Retinal pigment epithelial cell (primary cell): ENCODE measurements around the gene FBXL19.

Source experiments
- DNase-seq: peaks from one replicate; pipeline ENCODE4 v3.0.0-alpha.2; 2010; ENCODE audit warnings: low read depth
- H3K4me3 ChIP-seq: 2 replicates; pipeline ENCODE4 v1.5.1; 2011; ENCODE audit warnings: mild to moderate bottlenecking, low read length, control low read depth, moderate library complexity
- CTCF ChIP-seq: conservative IDR thresholded peaks from 2 replicates; pipeline ENCODE4 v1.5.1; 2011; ENCODE audit warnings: low read depth, low read length, control low read depth, inconsistent platforms

Gene FBXL19

GRCh38 chr16:30892670-30893416, 30.5 kb upstream of the FBXL19 start:
- TF ChIP-seq CTCF = no peak
- DNase-seq = no peak
- peak overlapping the region; percentile 80 for H3K4me3 ChIP-seq

- DNase-seq = no peak
- peak overlapping the region; percentile 80 for H3K4me3 ChIP-seq
- TF ChIP-seq CTCF = no peak
Measured at GRCh38 chr16:30893417-30893743, 30.0 kb upstream of the FBXL19 start.

GRCh38 chr16:30893744-30894539, 29.4 kb upstream of the FBXL19 start, which contains the start of gene BCL7C:
TSS of gene BCL7C (minus strand) at chr16:30894077. CDS start at chr16:30893944, 133 bp downstream.
- H3K4me3 ChIP-seq = peak within 1 kb of the TSS; percentile 80
- DNase-seq = peak; percentile 42
- TF ChIP-seq CTCF = peak; percentile 38

GRCh38 chr16:30894540-30895368, 28.6 kb upstream of the FBXL19 start:
- peak overlapping the region; percentile 48 for H3K4me3 ChIP-seq

GRCh38 chr16:30895627-30896260, 27.6 kb upstream of the FBXL19 start:
- no peak for TF ChIP-seq CTCF
- no peak for DNase-seq
- H3K4me3 ChIP-seq = no peak overlapping the region

More at GRCh38 chr16:30894540-30895368, 28.6 kb upstream of the FBXL19 start:
- no peak for TF ChIP-seq CTCF
- no peak for DNase-seq

GRCh38 chr16:30896261-30896888, 27.0 kb upstream of the FBXL19 start, which contains the start of gene CTF1:
TSS of gene CTF1 (plus strand) at chr16:30896614. CDS start at chr16:30896644, 30 bp downstream.
- peak; percentile 37 for DNase-seq
- no peak for TF ChIP-seq CTCF

More at GRCh38 chr16:30896261-30896888, 27.0 kb upstream of the FBXL19 start, which contains the start of gene CTF1:
- H3K4me3 ChIP-seq = peak within 1 kb of the TSS; percentile 57
